ENCODE data around the gene TEKT3. TPM values are rescaled to one million over a fixed set of nuclear protein-coding genes. Genes with fewer than 3 reads are reported as not detected.

The TEKT3 gene
- total RNA-seq, 1 experiment from 2014 or later = not detected

GRCh38 chr17:15257796-15258512 lies 83.4 kb downstream of the TEKT3 start:
- no peak for DNase-seq

GRCh38 chr17:15257258-15257788 lies 84.1 kb downstream of the TEKT3 start:
- DNase-seq = peak in 1 of 2 experiments; percentile 58
- no peaks in the 10 kb centered on the region for H3K36me3 ChIP-seq (ENCODE audit: low read depth)
- H3K9me3 ChIP-seq (ENCODE audit: insufficient read depth, low read depth) = no peaks in the 10 kb centered on the region
- intact Hi-C loops (cut with micrococcal nuclease; ENCODE audit: unreplicated experiment) = no loop called here
- H3K4me2 ChIP-seq = no peak overlapping the region
- H3K4me1 ChIP-seq (replicated peaks; ENCODE audit: insufficient read depth) = no peaks in the 10 kb centered on the region
- TF ChIP-seq EZH2 (IDR thresholded peaks at IDR 0.05; ENCODE audit: low read depth) (no peak), CTCF (conservative IDR thresholded peaks at IDR 0.05) (peak; percentile 69)
- H3K9me2 ChIP-seq (ENCODE audit: insufficient read depth) = no peaks in the 10 kb centered on the region
- H3K27ac ChIP-seq = no peak overlapping the region
- no peaks in the 10 kb centered on the region for H4K20me1 ChIP-seq (ENCODE audit: insufficient read depth)
- H3K27me3 ChIP-seq (ENCODE audit: insufficient read depth, low read depth) = peaks cover 3% of the 10 kb centered on the region; the same call in 1 of the 2 replicates
- H2AFZ ChIP-seq = no peak overlapping the region
- H3K79me2 ChIP-seq (ENCODE audit: low read depth) = no peaks in the 10 kb centered on the region
- POLR2A ChIA-PET (ENCODE audit: unreplicated experiment) = interaction anchor here (0.7 kb wide), 1 partner anchor 214 kb away, joined by 3 read pairs; no protein-coding TSS in a partner anchor
- no peak overlapping the region for H3K4me3 ChIP-seq
- CTCF ChIA-PET = interaction anchor here (1.0 kb wide), 1 partner anchor 246 kb away, joined by 5 read pairs; no protein-coding TSS in a partner anchor
- no peaks in the 10 kb centered on the region for H3F3A ChIP-seq (ENCODE audit: insufficient read depth, low read depth)
- BruUV-seq (replicated peaks) = no TSS peak

More at GRCh38 chr17:15257796-15258512, 83.4 kb downstream of the TEKT3 start:
- Histone ChIP-seq H3F3A (ENCODE audit: insufficient read depth, low read depth) (no peaks in the 10 kb centered on the region), H3K36me3 (ENCODE audit: low read depth) (no peaks in the 10 kb centered on the region), H3K27ac (no peak overlapping the region), H3K4me3 (no peak overlapping the region), H3K79me2 (ENCODE audit: low read depth) (no peaks in the 10 kb centered on the region), H2AFZ (no peak overlapping the region), H4K20me1 (ENCODE audit: insufficient read depth) (no peaks in the 10 kb centered on the region), H3K9me2 (ENCODE audit: insufficient read depth) (no peaks in the 10 kb centered on the region), H3K4me2 (no peak overlapping the region), H3K9me3 (ENCODE audit: insufficient read depth, low read depth) (no peaks in the 10 kb centered on the region), H3K27me3 (ENCODE audit: insufficient read depth, low read depth) (peaks cover 3% of the 10 kb centered on the region; the same call in 1 of the 2 replicates), H3K4me1 (replicated peaks; ENCODE audit: insufficient read depth) (no peaks in the 10 kb centered on the region)
- BruUV-seq (replicated peaks) = no TSS peak
- intact Hi-C loops (cut with micrococcal nuclease; ENCODE audit: unreplicated experiment) = no loop called here
- ChIA-PET POLR2A (ENCODE audit: unreplicated experiment) (interaction anchor here (0.6 kb wide), 1 partner anchor 9 kb away, joined by 4 read pairs; no protein-coding TSS in a partner anchor), CTCF (interaction anchor here (1.0 kb wide), 1 partner anchor 245 kb away, joined by 5 read pairs; no protein-coding TSS in a partner anchor)
- no peak for TF ChIP-seq EZH2 (IDR thresholded peaks at IDR 0.05; ENCODE audit: low read depth)
- TF ChIP-seq CTCF (conservative IDR thresholded peaks at IDR 0.05) = no peak

- Histone ChIP-seq H4K20me1 (ENCODE audit: insufficient read depth) (no peaks in the 10 kb centered on the region), H3K36me3 (ENCODE audit: low read depth) (no peaks in the 10 kb centered on the region), H3K4me3 (no peak overlapping the region), H3K4me2 (no peak overlapping the region), H3K9me2 (ENCODE audit: insufficient read depth) (no peaks in the 10 kb centered on the region), H3K79me2 (ENCODE audit: low read depth) (no peaks in the 10 kb centered on the region), H3K27ac (no peak overlapping the region), H3K9me3 (ENCODE audit: insufficient read depth, low read depth) (no peaks in the 10 kb centered on the region), H3K27me3 (ENCODE audit: insufficient read depth, low read depth) (peaks cover 3% of the 10 kb centered on the region; the same call in 1 of the 2 replicates), H3K4me1 (replicated peaks; ENCODE audit: insufficient read depth) (no peaks in the 10 kb centered on the region), H3F3A (ENCODE audit: insufficient read depth, low read depth) (no peaks in the 10 kb centered on the region), H2AFZ (no peak overlapping the region)
- BruUV-seq (replicated peaks) = no TSS peak
- intact Hi-C loops (cut with micrococcal nuclease; ENCODE audit: unreplicated experiment) = no loop called here
- no peak for DNase-seq
- ChIA-PET CTCF (no interaction called here), POLR2A (ENCODE audit: unreplicated experiment) (interaction anchor here (0.6 to 0.7 kb wide), 2 partner anchors 214 to 395 kb away, joined by 3 read pairs; no protein-coding TSS in a partner anchor)
- TF ChIP-seq CTCF (conservative IDR thresholded peaks at IDR 0.05) (no peak), EZH2 (IDR thresholded peaks at IDR 0.05; ENCODE audit: low read depth) (no peak)
Measured at GRCh38 chr17:15256689-15257088, 84.7 kb downstream of the TEKT3 start.
